Fibroblast of gingiva (primary cell): ENCODE data around the gene CYB5A.
A peak's percentile ranks its signal among the peaks of the same experiment; 100 is the strongest.

ENCODE experiments used
- DNase-seq: peaks from one replicate; pipeline ENCODE4 v3.0.0-alpha.2; 2011; ENCODE audit warnings: low read depth

The CYB5A gene

DNA sequence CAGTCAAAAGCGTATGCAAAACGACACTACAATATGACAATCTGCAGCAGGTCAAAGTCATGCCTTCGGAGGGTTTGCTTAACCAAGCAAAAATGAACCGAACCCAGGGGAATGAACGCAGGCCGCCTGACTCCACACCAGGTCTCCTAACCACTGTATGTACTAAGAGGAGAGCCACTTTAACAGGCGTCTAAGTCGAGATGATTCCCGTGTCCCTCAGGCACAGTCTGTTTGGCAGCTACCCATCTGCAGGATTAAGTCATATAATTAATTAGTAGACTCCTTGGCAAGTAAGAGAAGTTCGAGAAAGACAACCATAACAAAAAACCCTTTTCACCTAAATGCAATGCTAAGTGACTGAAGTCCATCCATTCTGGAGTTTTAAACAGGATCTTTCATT is 15.2 kb downstream of the CYB5A start:
- DNase-seq, result no peak

DNA sequence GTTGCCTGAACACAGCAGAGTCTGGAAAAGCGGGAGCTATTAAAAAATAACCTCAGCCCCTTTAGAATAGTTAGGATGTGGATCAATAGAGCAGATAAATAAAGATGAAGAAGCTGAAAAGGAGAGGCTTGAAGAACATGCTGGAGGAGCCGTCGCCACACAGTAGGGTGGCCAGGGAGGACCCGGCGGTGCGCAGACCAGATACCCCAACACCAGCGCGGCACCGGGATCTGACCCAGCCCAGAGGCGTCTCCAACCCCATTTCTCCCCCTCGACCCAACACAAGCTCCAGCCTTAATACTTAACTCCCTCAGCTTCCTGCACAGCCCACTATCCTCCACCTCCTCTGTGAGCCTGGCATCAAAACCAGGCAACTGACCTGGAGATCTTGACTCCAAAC is 16.0 kb downstream of the CYB5A start:
- no peak for DNase-seq

GRCh38 chr18:74274700-74275099 is 17.1 kb downstream of the CYB5A start:
- DNase-seq, result no peak

- no peak for DNase-seq
Observed at GRCh38 chr18:74273394-74273793, 18.4 kb downstream of the CYB5A start.

- DNase-seq, result peak; percentile 39
Observed at GRCh38 chr18:74271635-74272034, 20.1 kb downstream of the CYB5A start.

DNA sequence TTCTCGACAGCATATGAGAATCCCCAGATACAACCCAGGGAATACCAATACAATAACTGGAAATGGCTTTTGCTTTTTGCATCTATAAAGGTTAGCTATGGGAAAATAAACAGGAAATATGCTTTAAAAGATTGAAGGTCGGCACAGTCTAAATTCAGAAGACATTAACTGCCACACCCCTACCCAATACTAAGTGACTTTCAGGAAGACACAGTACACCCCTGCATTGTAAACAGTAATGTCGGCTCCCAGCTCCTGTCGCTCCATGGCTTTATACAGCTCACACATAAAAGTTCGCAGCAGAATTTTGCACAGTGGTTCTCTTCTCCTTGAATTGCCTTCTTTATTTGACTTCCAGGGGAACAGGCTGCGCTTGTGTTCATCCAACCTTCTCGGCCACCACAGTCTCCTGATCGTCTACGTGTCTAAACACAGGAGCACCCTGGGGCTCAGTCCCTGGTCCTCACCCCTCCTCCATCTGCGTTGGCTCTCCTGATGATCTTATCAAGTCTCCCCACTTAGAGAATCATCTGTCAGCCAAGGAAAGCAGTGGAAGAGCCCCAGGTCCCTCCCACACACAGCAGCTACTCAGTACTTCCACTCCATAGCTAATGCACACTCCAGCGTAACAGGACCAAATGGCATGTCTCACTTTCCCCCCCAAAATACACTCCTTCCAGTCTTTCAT is 22.7 kb downstream of the CYB5A start:
- no peak for DNase-seq

- DNase-seq, result no peak
Observed at GRCh38 chr18:74268175-74268574, 23.6 kb downstream of the CYB5A start.

DNA sequence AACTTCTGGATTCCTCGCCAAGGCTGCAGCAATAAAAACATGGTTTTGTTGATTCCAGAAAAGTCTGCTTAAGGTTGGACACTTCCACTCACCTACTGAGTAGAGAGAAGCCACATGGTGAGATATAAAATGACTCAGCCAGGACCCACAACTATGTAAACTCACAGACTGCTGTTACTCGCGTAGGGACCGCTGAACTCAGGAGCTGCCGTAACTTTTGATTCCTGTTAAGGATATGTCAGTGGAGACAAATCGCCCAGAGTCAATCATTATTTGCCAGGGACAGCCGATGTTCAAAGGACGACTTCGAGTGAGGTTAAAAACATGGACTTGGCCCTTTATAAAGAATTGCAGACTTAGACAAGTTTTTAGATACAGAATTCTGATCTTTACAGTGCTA is 25.6 kb downstream of the CYB5A start:
- no peak for DNase-seq

DNA sequence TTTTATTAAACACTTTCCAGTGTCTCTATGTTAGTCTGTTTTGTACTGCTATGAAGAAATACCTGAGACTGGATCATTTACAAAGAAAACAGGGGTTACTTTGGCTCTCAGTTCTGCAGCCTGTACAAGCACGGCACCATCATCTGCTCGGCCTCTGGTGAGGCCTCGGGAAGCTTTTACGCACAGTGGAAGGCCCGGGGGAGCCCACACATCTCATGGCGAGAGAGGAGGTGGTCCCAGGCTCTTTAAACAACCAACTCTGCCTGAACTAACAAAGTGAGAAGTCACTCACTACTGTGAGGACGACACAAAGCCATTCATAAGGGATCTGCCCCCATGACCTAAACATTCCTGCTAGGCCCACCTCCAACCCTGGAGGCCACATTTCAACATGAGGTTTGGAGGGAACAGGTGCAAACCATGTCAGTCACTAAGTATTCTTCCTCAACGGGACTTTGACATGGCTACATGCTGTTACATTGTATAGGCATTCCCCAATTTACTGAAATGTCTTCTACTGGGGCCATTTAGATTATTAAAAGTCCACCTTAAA is 26.1 kb downstream of the CYB5A start:
- DNase-seq, result no peak

- DNase-seq, result no peak
Observed at GRCh38 chr18:74264303-74265020, 27.3 kb downstream of the CYB5A start.

- DNase-seq, result no peak
Observed at GRCh38 chr18:74261053-74261713, 30.6 kb downstream of the CYB5A start.

DNA sequence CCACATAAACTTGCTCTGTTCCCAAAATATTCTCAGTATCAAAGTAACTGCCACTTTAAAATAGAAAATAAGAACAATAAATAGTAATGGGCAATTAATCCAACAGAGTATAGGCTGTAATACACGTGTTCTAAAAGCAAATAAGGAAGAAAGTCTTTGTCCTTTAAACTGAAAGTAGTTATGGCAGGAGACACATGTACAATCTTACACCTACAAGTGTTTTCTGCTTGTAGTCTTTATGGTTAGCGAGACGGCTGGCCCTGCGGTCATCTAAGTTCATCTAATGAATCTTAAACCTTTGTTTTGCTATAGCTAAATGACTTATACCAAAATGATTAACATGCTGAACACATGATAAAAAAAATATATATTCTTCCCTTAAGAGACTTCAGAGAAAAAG is 32.4 kb downstream of the CYB5A start:
- no peak for DNase-seq

- no peak for DNase-seq
Observed at GRCh38 chr18:74257083-74257482, 34.7 kb downstream of the CYB5A start.

- no peak for DNase-seq
Observed at GRCh38 chr18:74256190-74256589, 35.6 kb downstream of the CYB5A start.

GRCh38 chr18:74255131-74255616 is 36.6 kb downstream of the CYB5A start:
- peak; percentile 41 for DNase-seq

DNA sequence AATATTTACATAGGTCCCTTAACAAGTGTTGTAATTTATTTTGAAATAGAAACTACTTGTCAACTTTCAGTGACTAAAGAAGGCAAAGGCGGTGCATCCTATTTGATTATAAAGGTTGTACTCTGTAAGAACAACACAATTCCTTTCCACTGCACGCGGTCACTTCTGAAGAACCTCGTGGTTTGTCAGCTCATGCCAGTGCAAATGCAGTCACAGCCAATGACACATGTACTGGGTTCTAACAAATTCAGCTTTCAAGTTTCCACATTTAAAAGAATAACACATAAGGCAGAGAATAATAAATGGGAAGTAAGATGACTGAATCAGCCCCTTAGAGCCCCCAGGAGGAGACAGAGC is 39.7 kb downstream of the CYB5A start:
- DNase-seq, result peak; percentile 54

DNA sequence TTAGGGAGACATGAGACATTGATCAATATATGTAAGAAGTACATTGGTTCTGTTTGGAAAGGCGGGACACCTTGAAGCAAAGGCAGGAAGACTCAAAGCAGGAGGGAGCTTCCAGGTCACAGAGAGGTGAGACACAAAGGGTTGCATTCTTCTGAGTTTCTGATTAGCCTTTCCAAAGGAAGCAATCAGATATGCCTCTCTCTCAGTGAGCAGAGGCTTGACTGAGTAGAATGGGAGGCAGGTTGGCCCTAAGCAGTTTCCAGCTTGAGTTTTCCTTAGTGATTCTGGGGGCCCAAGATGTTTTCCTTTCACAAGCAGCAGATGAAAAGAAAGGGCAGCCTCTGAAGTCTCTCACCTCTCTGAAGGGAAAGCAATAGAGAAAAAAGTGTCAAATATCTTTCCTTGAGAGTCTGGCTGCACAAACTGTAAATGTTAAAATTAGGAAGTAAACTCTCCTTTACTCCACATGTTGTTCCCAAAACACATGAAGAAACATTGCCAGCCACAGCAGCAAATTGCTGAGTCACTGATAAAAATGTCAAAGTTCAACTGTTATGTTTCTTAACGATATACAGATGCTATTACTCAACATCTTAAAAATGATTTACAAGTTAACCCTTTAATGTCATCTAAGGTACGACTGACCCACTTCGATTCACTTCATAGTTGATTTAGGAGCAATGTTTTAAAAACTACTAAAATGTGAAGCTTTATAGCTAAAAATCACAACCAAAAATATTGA is 40.3 kb downstream of the CYB5A start:
- DNase-seq, result peak; percentile 83

DNA sequence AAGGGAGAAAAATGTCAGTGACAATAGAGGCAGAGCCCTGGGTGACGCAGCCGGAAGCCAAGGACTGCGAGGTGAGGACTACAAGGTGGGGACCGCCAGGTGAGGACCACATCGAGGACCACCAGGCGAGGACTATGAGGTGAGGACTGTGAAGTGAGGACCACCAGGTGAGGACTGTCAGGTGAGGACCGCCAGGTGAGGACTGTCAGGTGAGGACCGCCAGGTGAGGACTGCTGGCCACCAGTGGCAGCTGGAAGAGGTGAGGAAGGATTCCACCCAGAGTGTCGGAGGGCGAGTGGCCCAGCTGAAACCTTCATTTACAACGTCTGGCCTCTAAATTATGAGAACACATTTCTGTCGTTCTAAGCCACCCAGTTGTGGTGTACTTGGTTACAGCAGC is 41.6 kb downstream of the CYB5A start:
- DNase-seq, result no peak

- peak; percentile 85 for DNase-seq
Observed at GRCh38 chr18:74249181-74249968, 42.4 kb downstream of the CYB5A start.

DNA sequence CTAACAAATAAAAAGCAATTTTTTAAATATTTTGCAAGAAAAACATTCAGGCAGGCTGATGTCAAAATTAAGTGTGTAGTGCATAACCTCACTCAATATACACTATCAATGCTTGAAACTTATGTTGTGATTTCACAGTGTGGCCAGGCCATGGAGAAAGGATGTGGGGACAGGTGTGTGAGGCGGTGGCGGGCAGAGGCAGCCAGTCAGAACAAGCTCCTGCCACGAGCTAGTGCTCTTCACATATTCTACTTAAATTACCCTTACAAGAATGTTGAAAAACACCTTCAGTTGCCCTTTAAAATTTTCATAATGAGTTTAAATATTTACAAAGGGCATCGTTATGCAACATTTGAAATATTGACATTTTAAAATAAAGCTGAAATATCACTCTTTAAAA is 43.2 kb downstream of the CYB5A start:
- no peak for DNase-seq

DNA sequence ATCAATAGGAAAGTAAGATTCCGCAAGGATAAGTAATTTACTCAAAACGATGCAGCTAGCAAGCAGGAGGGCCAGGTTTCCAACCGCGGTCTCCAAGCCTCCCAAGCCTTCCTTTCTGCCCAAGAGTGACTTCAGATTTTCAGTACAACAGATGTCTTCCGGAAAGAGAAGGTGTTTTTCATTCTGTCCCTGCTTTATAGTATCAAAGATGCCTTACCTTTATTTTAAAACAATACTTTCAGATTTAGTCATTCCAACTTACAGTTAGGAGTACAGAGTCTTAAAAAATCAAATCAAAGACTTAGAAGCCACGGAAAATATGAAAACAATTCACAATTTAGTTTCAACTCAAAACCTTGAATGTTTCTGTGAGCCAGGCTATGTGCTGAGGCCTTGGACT is 43.6 kb downstream of the CYB5A start:
- no peak for DNase-seq
